ENCODE measurements around the gene PNKP.

Gene PNKP

GRCh38 chr19:49889687-49890348, 22.4 kb upstream of the PNKP start:
- no peak for DNase-seq

- no peak for DNase-seq
Observed at GRCh38 chr19:49889038-49889686, 21.8 kb upstream of the PNKP start.

GRCh38 chr19:49888510-49888824, 21.1 kb upstream of the PNKP start:
- no peak for DNase-seq

GRCh38 chr19:49887665-49888509, 20.5 kb upstream of the PNKP start:
- DNase-seq: no peak

GRCh38 chr19:49887037-49887664, 19.8 kb upstream of the PNKP start:
- DNase-seq: no peak

GRCh38 chr19:49884760-49885159, 17.4 kb upstream of the PNKP start:
- DNase-seq: no peak

- no peak for DNase-seq
Observed at GRCh38 chr19:49884109-49884508, 16.7 kb upstream of the PNKP start.

- no peak for DNase-seq
Observed at GRCh38 chr19:49883094-49883493, 15.7 kb upstream of the PNKP start.

GRCh38 chr19:49882643-49883042, 15.3 kb upstream of the PNKP start:
- no peak for DNase-seq

GRCh38 chr19:49881672-49882394, 14.5 kb upstream of the PNKP start:
- DNase-seq: no peak

GRCh38 chr19:49881186-49881585, 13.8 kb upstream of the PNKP start:
- no peak for DNase-seq

- DNase-seq: no peak
Observed at GRCh38 chr19:49880162-49880869, 12.9 kb upstream of the PNKP start.

- no peak for DNase-seq
Observed at GRCh38 chr19:49879243-49879963, 12.0 kb upstream of the PNKP start.

- no peak for DNase-seq
Observed at GRCh38 chr19:49878744-49879070, 11.3 kb upstream of the PNKP start.

- peak; percentile 33 for DNase-seq
Observed at GRCh38 chr19:49877879-49878743, 10.7 kb upstream of the PNKP start.

GRCh38 chr19:49877020-49877878, 9.9 kb upstream of the PNKP start, which contains the start of the genes AKT1S1 and TBC1D17:
TSS of gene AKT1S1 (minus strand) at chr19:49877355. CDS start at chr19:49873295, 4,060 bp downstream.
TSS of gene TBC1D17 (plus strand) at chr19:49877702. CDS start at chr19:49877724, 22 bp downstream.
- DNase-seq: peak; percentile 80

GRCh38 chr19:49876422-49877019, 9.1 kb upstream of the PNKP start:
- peak; percentile 47 for DNase-seq

GRCh38 chr19:49875857-49876421, 8.6 kb upstream of the PNKP start:
- no peak for DNase-seq

- no peak for DNase-seq
Observed at GRCh38 chr19:49875177-49875576, 7.8 kb upstream of the PNKP start.
